Epithelial cell of esophagus (primary cell): Measurements from ENCODE around the gene MFAP3L.

ENCODE experiments used
- DNase-seq: peaks from one replicate; pipeline ENCODE4 v3.0.0; 2010; ENCODE audit warnings: low read depth
- H3K4me3 ChIP-seq: 2 replicates; pipeline ENCODE4 v1.5.1; 2011; ENCODE audit warnings: mild to moderate bottlenecking, low read length, control low read depth
- CTCF ChIP-seq: IDR thresholded peaks from 2 replicates; pipeline ENCODE4 v1.5.1; 2011; ENCODE audit warnings: low read depth, mild to moderate bottlenecking, low read length, control low read depth, inconsistent platforms; ENCODE audit not compliant: insufficient read depth; ENCODE audit errors: missing control alignments

Gene MFAP3L

GRCh38 chr4:170038232-170038631 lies 12.0 kb upstream of the MFAP3L start:
- DNase-seq = no peak
- no peak overlapping the region for H3K4me3 ChIP-seq
- no peak for TF ChIP-seq CTCF

- H3K4me3 ChIP-seq = no peak overlapping the region
- no peak for DNase-seq
- TF ChIP-seq CTCF = no peak
These were observed 11.3 kb upstream of the MFAP3L start for GRCh38 chr4:170037481-170037880.

- no peak for TF ChIP-seq CTCF
- no peak for DNase-seq
- no peak overlapping the region for H3K4me3 ChIP-seq
These were observed 9.7 kb upstream of the MFAP3L start for GRCh38 chr4:170035845-170036244.

- H3K4me3 ChIP-seq = no peak overlapping the region
- TF ChIP-seq CTCF = no peak
- DNase-seq = no peak
These were observed 9.0 kb upstream of the MFAP3L start for GRCh38 chr4:170035231-170035630.

GRCh38 chr4:170033999-170034398 lies 7.8 kb upstream of the MFAP3L start:
- H3K4me3 ChIP-seq = no peak overlapping the region
- DNase-seq = no peak
- TF ChIP-seq CTCF = no peak

- H3K4me3 ChIP-seq = no peak overlapping the region
- no peak for TF ChIP-seq CTCF
- peak; percentile 15 for DNase-seq
These were observed 3.9 kb upstream of the MFAP3L start for GRCh38 chr4:170030121-170030520.

- peak overlapping the region; percentile 61 for H3K4me3 ChIP-seq
- TF ChIP-seq CTCF = no peak
- DNase-seq = peak; percentile 99
These were observed 1.1 kb upstream of the MFAP3L start for GRCh38 chr4:170027181-170027829.
